RCC 7860 (cell line): ENCODE data around the gene CANT1.
"Not testable (repeated sequence)": the region's sequence is repeated elsewhere in the genome, so short reads cannot be mapped to it uniquely, and the experiment has no call there.

Experiments
- DNase-seq: peaks from one replicate; pipeline ENCODE4 v3.0.0-alpha.2; 2015; ENCODE audit warnings: low spot score
- FAIRE-seq: peaks from 2 replicates; lab custom pipeline; 2012; peaks lifted over from hg19 to GRCh38; lab: Jason Lieb, UNC

The CANT1 gene

DNA sequence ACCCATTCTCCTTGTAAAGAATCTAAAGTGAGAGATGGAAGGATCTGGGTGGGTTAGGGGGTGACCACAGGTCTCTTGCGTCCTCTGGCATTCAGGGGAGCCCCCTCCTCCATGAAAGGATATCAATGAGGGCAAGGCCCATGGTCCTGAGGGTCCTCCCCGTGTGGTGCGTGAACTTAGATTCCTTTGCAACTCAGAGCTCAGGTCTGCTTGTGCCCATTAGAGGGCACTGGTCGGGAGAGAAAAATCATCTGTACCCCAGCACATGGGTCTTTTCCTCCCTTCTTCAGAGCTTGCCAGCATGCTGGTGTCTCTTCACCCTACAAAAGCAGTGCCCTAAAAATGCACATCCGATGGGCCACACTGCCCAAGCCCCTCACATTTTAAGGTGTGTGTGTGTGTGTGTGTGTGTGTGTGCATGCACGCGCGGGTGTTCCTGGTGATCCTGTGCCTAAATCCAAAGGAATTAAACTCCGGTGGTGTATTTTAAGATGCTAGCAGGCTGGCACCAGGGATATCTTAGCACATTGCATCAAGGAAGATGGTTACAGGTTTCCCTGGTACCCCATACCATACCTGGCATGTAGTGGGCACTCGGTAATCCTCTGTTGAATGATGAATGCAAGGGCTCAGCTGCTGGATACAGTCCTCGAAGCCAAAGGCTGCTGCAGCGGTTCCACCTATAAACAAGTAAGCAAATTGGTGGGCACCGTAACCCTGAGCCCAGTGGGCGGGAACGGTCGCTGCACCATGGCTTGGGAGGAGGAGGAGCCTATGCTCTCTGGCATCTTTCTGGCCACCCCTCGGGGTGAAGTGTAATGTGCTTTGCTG, 19.1 kb upstream of the CANT1 start:
- FAIRE-seq = no peak
- DNase-seq = no peak

DNA sequence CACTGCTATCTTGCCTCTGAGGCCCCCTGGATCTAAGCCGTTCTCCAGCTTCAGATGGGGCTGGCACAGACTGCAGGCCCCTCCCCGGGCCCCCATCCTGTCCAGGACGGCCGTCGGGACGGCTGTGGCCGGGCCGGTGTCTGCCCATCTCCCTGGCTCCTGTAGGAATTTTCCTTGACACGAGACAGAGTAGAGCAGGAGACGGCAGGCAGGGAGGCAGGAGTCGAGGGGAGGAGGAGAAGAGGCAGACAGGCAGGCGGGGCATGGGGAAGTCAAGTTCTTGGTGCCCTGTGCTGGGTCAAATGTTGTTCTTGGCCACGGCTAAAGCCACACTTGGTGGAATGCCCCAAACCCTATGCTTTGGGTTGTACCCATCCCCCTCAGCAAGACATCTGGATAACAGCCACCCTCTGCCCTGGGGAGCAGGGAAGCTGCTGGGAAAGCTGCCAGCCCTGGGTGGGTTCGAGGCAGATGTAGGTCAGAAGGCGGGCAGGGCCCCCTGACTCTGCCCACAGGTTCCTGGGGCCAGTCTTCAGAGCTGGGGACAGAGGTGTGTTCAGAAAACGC, 18.4 kb upstream of the CANT1 start:
- no peak for DNase-seq
- no peak for FAIRE-seq

DNA sequence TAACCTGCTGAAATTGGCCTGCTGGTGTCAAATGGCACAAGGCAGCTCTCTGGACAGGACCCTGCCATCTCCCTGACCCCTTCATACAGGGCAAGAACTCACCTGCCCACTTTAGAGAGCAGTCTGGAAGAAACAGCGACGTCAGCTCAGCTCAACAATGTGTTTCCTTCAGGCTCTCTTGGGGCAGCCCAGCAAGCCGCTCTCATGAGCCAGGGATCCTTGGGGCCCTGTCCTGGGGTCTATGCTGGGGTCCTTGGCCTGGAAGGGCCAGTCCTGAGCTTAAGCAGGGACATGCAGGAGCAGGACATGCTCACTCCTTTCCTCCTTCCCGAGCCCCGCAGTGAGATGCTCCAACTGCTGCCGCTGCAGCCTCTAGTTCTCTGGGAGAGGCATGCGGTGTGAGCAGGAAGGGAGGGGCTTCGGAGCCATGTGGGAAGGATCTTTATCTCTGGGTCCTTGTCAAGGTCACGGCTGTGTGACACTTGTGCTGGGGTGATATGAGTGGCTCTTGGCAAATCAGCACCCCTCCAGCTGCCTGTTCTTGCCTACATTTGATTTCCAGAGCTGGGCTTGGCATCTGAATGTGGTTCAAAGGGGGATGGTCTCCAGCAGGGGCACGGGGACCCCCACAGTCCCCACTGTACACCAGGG, 17.8 kb upstream of the CANT1 start:
- FAIRE-seq = no peak

DNA sequence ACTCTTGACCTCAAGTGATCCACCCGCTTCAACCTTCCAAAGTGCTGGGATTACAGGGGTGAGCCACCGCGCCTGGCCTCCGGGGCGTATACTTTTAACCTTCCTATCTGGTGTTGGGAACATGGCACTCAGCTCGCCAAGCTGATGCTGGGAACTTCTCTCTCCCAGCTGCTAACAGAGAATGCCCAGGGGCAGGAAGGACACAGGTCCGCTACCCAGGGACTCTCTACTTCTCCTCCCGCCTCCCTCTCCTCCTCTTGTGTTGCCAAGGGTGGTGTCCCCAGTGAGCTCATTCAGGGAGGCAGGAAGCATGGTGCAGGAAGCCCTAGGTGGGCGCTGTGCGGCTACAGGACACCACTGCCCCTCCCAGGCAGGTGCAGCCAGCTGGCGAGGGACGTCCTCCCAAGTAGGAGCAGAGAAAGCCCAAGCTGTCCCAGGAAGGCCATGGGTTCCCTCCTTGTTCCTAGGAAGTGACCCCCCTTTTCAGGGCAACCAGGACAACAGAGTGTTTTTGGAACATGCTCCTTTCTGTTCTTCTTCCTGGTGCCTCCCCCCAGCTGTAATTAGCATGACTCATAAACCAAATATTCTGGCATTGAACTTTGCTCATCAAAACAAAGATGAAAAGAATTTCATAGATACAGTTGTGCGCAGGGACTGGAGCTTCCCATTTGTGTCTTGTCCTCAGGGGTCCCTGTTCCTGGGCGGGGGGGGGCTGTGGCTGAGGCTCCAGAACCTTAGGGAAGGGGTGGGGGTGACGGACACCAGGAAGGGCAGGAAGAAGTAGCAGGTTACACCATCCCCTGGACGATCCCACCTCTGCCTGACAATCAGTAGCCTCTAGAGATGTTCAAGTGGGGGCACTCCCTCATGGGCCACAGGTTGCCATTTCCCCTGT, 17.1 kb upstream of the CANT1 start:
- FAIRE-seq = no peak
- DNase-seq = peak; percentile 84

More for the DNA sequence above, 17.8 kb upstream of the CANT1 start:
- no peak for DNase-seq

DNA sequence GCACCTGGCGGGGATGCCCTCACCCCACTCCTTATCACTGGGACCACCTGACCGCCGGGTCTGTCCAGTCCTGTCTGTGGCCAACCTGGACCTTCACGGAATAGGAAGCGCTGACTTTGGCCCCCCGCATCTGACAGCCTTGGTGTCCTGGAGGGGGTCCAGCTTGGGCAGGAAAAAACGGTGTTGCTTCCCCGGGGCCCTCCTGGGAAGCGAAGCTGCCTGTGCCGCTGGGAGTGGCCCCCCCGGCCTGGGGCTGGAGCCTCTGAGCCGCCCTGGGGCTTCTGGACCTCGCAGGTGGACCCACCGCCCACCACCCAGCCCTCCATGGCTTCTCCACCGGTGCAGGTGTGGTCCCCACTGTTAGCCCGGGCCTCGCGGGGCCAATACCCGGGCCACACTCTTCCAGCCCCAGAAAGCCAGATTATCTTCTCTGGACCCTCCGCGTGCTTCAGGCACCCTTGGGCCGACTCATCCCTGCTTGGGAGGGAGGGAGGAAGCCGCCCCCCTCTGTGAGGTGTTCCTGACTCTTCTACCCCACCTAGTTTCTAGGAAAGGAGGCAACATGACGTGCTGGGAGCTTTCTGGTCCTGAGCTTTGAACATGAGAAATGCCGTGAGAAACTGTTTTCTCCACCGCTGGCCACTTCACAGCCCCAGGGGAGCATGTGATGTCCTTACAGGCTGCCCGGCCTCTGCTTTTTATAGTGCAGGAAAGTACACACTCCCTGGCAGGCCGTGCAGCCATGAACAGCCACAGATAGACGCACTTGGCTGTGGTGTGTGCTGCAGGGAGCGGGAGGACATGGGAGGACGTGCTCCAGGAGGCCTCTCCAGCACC, 15.6 kb upstream of the CANT1 start:
- DNase-seq (no peak), FAIRE-seq (no peak)

DNA sequence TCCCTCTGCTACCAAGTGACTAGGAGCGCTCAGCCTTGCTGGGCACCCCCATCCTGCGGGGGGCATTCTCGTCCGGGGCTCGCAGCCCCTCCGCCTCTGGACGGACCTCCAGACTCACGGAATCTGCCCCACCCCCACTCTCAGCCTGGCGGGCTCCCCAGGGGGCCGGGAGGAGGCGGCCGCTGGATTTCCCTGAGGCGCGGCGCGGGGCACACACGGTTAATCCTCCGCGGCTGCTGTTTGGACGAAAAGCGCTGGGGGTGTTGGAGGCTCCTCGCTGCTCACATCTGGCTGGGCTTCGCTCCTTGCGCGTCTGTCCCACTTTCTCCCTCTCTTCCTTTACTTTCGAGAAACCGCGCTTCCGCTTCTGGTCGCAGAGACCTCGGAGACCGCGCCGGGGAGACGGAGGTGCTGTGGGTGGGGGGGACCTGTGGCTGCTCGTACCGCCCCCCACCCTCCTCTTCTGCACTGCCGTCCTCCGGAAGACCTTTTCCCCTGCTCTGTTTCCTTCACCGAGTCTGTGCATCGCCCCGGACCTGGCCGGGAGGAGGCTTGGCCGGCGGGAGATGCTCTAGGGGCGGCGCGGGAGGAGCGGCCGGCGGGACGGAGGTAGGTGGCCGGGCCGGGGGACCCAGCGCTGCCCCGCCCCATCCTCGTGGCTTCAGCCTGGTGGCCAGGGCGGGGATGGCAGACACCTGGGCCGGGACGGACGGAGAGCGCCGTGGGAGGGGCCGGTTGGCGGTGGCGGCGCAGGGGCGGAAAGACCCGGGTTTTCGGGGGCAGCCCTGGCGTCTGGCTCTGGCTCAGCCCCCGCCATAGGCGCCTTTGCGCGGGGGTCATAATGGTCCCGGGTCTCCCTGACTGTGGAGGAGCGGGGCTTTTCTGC, 14.6 kb upstream of the CANT1 start, which contains the start of gene C1QTNF1:
Gene C1QTNF1, plus strand, starts transcription at position 284 of the 886 bp plus-strand sequence. CDS start 19,800 bp downstream, outside the sequence.
- DNase-seq (no peak), FAIRE-seq (no peak)

DNA sequence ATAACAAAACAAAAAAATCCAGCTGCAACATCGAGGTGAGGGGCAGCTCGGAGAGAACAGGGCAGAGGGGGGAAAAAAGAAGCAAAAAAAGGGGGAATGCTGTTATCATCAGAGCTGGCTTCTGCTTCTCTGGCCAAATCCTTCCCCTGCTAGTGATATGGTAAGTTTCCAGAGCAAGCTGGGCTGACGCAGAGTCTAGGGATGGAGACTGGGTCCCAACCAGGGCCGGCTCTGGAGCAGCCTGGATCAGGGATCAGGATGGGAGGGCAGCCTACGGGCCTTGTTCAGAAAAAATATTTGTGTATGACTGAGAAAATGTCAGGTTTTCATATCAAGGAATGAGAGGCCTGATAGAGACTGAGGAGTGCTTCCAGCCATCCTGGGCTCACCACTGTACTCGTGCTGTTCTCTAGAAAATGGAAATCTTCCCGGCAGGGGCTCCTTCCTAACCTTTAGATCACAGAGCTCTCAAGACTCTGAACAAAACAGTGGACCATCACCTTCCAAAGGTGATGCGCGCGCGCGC, 13.7 kb upstream of the CANT1 start:
- DNase-seq = no peak
- FAIRE-seq = no peak

DNA sequence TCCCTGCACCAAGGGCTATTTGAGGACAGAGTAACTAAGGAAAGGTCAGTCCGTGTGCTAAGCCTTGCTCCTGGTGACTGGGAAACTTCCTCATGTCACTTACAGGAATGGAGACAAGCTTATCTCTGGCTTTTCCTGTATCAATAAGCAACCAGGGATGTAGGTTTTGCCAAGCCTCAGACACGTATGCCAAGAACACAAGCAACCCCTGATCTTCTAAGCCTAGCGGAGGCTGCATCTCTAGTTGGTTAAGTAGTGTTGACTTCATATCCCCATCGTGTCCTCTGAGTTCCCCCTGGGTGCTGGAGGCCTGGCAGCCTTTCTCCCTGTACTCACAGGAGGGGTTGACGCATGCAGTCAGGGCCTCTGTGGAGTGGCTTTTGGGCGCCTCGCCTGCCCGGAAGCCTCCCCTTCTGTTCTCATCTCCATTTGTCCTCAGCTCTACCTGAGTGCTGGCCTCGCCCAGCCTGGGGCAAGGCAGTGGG, 13.0 kb upstream of the CANT1 start:
- FAIRE-seq (no peak), DNase-seq (no peak)

DNA sequence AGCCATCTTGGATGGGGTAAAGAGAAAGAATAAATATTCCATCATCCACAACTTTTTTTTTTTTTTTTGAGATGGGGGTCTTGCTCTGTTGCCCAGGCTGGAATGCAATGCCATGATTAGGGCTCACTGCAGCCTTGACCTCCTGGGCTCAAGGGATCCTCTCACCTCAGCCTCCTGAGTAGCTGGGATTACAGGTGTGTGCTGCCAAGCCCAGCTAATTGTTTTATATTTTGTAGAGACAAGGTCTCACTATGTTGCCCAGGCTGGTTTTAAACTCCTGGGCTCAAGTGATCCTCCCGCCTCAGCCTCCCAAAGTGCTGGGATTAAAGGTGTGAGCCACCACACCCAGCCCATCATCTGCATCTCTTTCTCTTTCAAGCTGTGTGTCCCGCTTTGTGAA, 12.4 kb upstream of the CANT1 start:
- not testable (repeated sequence) for FAIRE-seq, DNase-seq

DNA sequence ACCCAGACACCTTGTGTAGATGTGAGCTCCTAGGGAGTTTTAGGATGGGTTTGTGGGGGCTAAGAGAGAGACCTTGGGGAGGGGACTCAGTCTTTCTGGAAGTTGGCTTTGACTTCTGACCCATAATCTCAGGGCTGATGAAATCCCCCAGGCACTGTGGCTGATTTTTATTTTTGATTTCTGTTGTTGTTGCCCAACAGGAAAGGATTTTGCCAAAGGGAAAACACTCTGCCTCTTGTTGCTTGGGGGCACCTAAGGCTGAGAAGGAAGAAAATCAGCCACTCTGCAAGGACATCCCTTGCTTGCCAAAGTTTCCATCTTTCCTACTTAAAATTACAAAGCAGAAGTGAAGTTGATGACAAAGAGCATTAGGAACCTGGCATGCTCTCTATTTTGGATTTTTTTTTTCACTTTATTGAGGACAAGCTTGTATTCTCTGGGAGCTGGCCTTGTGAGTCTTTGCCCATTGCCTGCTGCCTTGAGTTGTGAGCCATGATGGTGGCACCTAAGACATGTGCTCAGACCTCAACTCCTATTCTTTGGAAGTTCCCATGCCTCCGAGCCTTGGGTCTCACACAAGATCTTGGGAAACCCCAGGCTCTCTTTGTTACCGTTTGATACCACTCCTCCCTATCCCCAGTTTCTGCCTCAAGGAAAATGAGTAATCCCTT, 11.2 kb upstream of the CANT1 start:
- no peak for DNase-seq
- FAIRE-seq = no peak

DNA sequence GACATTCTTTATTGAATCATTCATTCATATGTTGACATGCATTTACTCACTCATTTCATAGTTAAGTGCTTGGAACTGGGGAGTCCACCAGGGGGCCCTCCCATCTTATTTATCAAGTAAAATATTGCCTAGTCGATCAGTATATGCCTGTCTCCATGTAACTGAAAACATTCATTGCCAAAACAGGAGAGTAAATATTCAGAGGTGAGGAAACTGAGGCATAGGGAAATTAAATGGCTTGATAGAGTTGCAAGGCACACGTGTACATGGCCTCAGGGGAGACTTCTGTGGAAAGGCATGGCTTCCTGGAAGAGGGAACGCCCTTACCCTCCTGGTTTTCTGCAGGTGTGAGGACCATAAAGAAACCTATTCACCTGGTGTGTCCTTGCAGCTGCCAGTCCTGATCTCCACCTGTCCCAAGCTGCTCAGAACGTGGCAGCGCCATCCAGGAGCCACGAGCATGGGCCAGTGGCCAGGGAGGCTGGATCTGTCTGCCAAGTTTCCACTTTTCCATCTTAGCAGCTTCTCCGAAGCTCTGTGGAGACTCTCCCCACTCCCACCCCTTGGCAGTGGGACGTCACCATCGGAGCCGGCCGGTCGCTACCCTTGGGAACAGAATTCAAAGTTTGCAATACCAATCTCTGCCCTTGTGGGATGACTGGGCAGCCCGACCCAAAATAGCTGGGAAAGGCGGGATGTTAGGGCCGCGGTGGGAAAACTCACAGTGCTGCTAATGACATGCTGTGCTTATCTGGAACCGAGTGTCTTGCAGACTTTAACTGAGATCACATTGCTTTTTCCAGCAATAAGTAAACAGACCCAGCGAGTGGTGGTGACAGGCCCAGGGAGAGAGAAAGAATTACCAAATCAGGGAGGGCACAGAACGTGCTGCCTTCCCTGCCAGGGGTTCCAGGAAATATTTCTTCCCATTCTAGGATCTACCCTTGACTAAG, 10.3 kb upstream of the CANT1 start:
- DNase-seq (peak; percentile 60), FAIRE-seq (peak; percentile 36)

DNA sequence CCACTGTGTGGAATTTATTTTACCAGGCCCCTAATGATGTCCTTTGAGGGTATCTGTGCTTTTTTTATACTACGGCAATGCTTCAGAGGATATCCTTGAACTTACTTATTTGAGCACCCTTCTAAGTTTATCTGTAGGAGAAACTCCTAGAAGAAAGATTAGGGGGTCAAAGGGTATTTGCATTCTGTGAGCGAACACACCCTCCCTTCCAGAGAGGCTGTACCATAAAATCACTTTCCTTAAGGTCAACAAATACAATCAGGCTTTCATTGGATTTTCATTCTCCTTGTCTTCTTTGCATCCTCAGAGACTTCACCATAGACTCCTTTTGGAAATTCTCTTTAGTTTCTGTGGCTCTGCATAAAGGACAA, 9.7 kb upstream of the CANT1 start:
- FAIRE-seq = no peak

DNA sequence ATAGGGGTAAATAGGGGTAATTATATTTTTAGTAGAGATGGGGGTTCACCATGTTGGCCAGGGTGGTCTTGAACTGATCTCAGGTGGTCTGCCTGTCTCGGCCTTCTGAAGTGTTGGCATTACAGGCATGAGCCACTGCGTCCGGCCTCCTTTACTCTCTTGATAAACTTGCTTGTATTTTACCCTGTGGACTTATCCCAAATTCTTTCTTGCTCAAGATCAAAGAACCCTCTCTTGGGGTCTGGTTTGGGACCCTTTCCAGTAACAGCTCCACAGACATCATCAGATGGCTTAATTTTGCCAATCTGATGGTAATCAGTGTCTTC, 8.8 kb upstream of the CANT1 start:
- FAIRE-seq = no peak
- DNase-seq = no peak

More for the DNA sequence above, 9.7 kb upstream of the CANT1 start:
- no peak for DNase-seq

DNA sequence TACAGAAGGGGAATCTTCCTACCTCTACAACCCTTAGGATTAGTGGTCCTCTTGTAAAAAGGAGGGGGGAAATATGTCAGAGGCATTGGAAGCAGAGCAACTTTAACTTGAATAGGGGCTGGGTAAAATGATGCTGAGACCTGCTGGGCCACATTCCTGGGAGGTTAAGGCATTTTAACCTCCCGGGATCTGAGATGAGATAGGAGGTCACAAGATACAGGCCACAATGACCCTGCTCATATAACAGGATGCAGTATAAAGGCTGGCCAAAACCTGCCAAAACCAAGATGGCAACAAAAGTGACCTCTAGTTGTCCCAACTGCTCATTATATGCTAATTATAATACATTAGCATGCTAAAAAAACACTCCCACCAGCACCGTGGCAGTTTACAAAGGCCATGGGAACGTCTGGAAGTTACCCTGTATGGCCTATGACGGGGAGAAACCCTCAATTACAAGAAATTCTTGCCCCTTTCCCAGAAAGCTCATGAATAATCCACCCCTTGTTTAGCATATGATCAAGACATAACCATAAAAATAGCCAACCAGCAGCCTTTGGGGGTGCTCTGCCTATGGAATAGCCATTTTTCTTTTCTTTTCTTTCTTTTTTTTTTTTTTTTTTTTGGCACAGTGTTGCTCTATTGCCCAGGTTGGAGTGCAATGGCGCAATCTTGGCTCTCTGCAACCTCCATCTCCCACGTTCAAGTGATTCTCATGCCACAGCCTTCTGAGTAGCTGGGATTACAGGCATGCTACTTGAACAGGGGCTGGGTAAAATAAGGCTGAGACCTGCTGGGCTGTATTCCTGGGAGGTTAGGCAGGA, 8.2 kb upstream of the CANT1 start:
- DNase-seq (no peak), FAIRE-seq (no peak)

DNA sequence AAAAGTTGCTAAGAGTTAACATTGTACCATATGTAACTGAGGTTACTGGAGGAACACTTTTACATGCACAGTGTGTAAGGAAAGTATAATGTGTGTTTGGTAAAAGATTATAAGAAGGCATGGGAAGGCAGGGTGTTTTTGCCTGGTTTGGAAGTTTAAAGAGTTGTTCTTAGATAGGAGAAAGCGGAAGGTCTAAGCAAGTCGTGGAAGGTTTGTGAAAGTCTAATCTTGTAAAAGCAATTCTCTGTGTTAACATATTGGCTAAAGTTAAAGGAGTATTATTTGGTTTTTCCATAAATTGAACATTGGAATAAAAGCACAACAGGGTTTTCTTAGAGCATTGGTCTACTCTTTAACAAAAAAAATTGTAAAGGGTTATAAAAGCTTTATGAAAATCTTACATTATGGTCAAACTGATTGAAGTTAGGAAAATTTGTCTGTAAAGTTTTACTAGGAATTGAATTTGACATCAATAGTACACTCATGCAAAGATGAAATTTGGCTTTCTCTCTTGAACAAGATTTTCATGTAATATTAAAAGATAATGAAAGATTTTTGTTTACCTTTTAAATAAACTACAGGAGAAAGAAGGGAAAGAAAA, 4.7 kb upstream of the CANT1 start:
- FAIRE-seq = no peak
- no peak for DNase-seq

DNA sequence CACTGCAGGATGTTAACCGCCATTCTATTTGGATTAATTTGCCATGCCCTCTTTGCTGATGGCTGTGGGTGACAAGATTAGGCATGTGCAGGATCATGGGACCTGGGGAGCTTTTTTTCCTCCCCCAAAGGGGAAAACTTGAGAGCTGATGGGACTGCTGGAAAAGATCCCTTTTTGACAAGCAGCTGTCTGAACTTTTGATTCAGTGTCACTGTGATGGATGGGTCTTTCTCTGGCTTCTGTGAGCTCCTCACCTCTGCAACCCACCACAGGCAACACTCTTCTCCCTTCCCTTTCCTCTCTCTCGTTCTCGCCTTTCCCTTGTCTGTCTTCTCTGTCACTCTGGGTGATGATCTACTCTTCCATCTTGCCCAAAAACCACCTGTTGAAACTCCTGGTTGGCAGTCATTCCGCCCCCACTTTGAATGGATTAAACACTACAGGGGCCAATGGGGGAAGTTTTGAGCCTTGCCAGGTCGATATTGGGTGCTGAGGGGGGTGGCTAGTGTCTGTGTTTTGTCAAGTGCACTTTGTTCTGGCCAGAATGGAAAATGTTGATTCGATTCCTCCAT, 3.1 kb upstream of the CANT1 start:
- FAIRE-seq (no peak), DNase-seq (no peak)
